HFFc6 (cell line): ENCODE measurements around the gene WSB1. TPM values are rescaled to one million over a fixed set of nuclear protein-coding genes. Genes with fewer than 3 reads are reported as not detected.

Experiments used
- DNase-seq: peaks from one replicate; pipeline ENCODE4 v3.0.0-alpha.2; 2018
- H3K27ac Mint-ChIP-seq: 2 replicates; pipeline ENCODE4 v1.8.0; 2020; ENCODE audit warnings: mild to moderate bottlenecking, mixed read lengths
- H3K27me3 Mint-ChIP-seq: 2 replicates; pipeline ENCODE4 v1.8.0; 2021; ENCODE audit warnings: mild to moderate bottlenecking, moderate library complexity, mixed read lengths; ENCODE audit not compliant: insufficient read depth
- H3K36me3 Mint-ChIP-seq: 2 replicates; pipeline ENCODE4 v1.8.0; 2021; ENCODE audit warnings: low read depth, mixed read lengths
- H3K4me1 Mint-ChIP-seq: 2 replicates; pipeline ENCODE4 v1.8.0; 2020; ENCODE audit warnings: low read depth, mixed read lengths
- H3K4me3 Mint-ChIP-seq: 2 replicates; pipeline ENCODE4 v1.8.0; 2020; ENCODE audit warnings: mild to moderate bottlenecking, moderate library complexity, mixed read lengths
- H3K9me3 Mint-ChIP-seq: 2 replicates; pipeline ENCODE4 v1.8.0; 2020; ENCODE audit warnings: mild to moderate bottlenecking, mixed read lengths
- total RNA-seq, 6 experiments: library from RNA; stranded (reverse); fragmentation: NEBNext Ultra II Directional; extraction: Animal tissue kit (Norgen Biotek cat#: 25700); gene quantifications; 2 replicates in 1 of 6; 3 replicates in 5 of 6; pipeline ENCODE4 v1.2.3, GENCODE V29; 2021
- TF ChIP-seq, protein P1 (sequence below): fragments of 200-600 bp; sonication (generic); IDR thresholded peaks from 2 replicates; pipeline ENCODE4 v1.5.0; 2021; ENCODE audit warnings: antibody characterized with exemption, mild to moderate bottlenecking

WSB1 gene
- total RNA-seq, 6 experiments from 2014 or later: 60.5 to 74.4 (median 66.5) TPM

DNA sequence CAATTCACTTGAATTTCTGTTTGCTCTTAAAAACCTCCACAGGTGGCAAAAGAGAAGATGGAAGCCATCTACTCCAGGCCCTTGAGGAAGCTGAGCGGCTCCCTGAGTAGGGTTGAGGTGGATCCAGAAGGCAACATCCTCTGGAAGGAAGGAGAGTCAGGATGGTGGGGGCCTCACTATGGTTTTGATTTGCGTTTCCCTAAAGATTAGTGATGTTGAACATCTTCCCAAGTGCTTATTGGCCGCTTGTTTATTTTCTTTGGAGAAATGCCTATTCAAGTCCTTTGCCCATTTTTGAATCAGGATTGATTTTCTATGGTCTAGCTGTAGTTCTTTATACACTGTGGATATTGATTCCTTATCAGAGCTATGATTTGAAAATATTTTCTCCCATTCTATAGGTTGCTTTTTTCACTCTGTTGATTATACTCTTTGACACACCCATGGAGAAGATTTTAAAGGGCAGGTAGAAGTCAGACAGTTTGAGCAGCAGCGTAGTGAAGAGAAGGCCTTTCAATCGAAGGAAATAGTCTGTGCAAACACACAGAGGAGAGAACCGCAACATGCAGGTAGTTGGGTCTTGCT, 58.6 kb downstream of the WSB1 start:
- no peaks in the 10 kb centered on the region for H3K9me3 Mint-ChIP-seq

GRCh38 chr17:27353033-27353460, 59.1 kb downstream of the WSB1 start:
- Mint-ChIP-seq H3K36me3 (peaks cover 8% of the 10 kb centered on the region), H3K27me3 (peaks cover 1% of the 10 kb centered on the region; the same call in 1 of the 2 replicates), H3K4me1 (peaks cover 23% of the 10 kb centered on the region), H3K9me3 (no peaks in the 10 kb centered on the region), H3K4me3 (peak overlapping the region; percentile 84), H3K27ac (peak overlapping the region; percentile 90)
- TF ChIP-seq, protein P1, sequence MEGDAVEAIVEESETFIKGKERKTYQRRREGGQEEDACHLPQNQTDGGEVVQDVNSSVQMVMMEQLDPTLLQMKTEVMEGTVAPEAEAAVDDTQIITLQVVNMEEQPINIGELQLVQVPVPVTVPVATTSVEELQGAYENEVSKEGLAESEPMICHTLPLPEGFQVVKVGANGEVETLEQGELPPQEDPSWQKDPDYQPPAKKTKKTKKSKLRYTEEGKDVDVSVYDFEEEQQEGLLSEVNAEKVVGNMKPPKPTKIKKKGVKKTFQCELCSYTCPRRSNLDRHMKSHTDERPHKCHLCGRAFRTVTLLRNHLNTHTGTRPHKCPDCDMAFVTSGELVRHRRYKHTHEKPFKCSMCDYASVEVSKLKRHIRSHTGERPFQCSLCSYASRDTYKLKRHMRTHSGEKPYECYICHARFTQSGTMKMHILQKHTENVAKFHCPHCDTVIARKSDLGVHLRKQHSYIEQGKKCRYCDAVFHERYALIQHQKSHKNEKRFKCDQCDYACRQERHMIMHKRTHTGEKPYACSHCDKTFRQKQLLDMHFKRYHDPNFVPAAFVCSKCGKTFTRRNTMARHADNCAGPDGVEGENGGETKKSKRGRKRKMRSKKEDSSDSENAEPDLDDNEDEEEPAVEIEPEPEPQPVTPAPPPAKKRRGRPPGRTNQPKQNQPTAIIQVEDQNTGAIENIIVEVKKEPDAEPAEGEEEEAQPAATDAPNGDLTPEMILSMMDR: no peak
- no peak for DNase-seq

More for the DNA sequence above, 58.6 kb downstream of the WSB1 start:
- DNase-seq: no peak
- Mint-ChIP-seq H3K4me1 (peaks cover 23% of the 10 kb centered on the region), H3K27me3 (peaks cover 1% of the 10 kb centered on the region; the same call in 1 of the 2 replicates), H3K4me3 (peak overlapping the region; percentile 84), H3K27ac (peak overlapping the region; percentile 90), H3K36me3 (peaks cover 8% of the 10 kb centered on the region)
- TF ChIP-seq, protein P1: no peak

DNA sequence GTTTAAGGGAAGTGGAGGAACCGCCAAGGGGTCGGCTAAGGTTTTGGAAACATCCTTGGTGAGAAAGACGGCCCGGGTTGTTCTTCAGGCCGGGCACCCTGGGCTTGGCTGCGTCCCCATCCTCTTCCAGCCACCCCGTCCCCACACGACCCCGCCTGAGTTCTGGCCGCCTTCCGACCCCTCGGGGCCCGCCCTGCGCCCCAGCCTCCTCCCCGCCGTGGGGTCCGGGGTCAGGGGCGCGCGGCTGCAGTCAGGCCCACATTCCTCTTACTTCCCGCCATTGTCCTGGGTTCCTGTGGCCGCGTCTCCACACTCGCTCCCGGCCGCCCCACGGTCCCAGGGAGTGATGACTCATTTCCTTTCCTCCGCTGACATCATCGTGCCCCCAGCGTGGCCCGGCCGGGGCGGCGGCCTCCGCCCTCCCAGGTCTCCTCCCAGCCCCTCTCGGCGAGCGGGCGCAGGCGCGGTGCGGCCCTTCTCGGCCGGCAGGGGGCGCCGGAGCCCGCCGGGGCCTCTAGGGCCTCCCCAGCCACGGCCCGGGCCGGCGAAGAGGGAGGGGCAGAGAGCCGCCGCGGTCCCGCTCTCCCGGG, 59.6 kb downstream of the WSB1 start:
- peaks cover 18% of the 10 kb centered on the region for H3K4me1 Mint-ChIP-seq
- peak overlapping the region; percentile 90 for H3K27ac Mint-ChIP-seq
- DNase-seq: peak; percentile 88
- peaks cover 8% of the 10 kb centered on the region for H3K36me3 Mint-ChIP-seq
- peak overlapping the region; percentile 84 for H3K4me3 Mint-ChIP-seq
- TF ChIP-seq, protein P1: peak; percentile 99
- no peaks in the 10 kb centered on the region for H3K9me3 Mint-ChIP-seq
- H3K27me3 Mint-ChIP-seq: peaks cover 1% of the 10 kb centered on the region; the same call in 1 of the 2 replicates

DNA sequence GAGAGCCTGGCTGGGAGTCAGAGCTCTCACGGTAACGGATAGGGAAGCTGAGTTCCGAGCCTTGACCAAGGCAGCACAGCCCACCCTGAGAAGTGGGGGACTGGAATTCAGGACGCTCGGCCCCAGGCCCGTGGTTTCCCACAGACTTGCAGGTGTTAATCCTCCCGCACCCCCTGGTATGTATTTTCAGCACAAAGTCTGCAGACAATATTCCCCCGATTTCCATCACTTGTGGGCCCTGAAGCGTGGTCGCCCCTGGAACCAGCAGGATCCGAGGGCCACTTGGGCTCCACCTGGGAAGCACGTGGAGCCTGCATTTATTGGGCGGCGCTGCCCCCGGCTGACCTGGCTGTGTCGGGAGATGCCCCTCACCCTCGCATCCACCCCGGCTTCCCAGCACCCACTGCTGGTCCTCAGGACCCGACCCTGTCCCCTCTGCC, 60.2 kb downstream of the WSB1 start:
- H3K36me3 Mint-ChIP-seq: peaks cover 8% of the 10 kb centered on the region
- TF ChIP-seq, protein P1: peak; percentile 71; the same call in 1 of the 2 replicates
- peak overlapping the region; percentile 84 for H3K4me3 Mint-ChIP-seq
- H3K9me3 Mint-ChIP-seq: no peaks in the 10 kb centered on the region
- H3K27ac Mint-ChIP-seq: peak overlapping the region; percentile 90
- H3K27me3 Mint-ChIP-seq: peaks cover 1% of the 10 kb centered on the region; the same call in 1 of the 2 replicates
- DNase-seq: no peak
- H3K4me1 Mint-ChIP-seq: peaks cover 16% of the 10 kb centered on the region

GRCh38 chr17:27354491-27355081, 60.7 kb downstream of the WSB1 start:
- no peak for DNase-seq
- peaks cover 16% of the 10 kb centered on the region for H3K4me1 Mint-ChIP-seq
- H3K27me3 Mint-ChIP-seq: peaks cover 1% of the 10 kb centered on the region; the same call in 1 of the 2 replicates
- no peak overlapping the region for H3K27ac Mint-ChIP-seq
- TF ChIP-seq, protein P1: no peak
- peak overlapping the region; percentile 84 for H3K4me3 Mint-ChIP-seq
- peaks cover 8% of the 10 kb centered on the region for H3K36me3 Mint-ChIP-seq
- H3K9me3 Mint-ChIP-seq: no peaks in the 10 kb centered on the region
